Inferior parietal cortex (tissue), 1 donor: ENCODE measurements around the gene GAS1.

ENCODE experiments used
- DNase-seq: peaks from one replicate; pipeline ENCODE4 v3.0.0-alpha.2; 2016; ENCODE audit errors: extremely low spot score

Gene GAS1

DNA sequence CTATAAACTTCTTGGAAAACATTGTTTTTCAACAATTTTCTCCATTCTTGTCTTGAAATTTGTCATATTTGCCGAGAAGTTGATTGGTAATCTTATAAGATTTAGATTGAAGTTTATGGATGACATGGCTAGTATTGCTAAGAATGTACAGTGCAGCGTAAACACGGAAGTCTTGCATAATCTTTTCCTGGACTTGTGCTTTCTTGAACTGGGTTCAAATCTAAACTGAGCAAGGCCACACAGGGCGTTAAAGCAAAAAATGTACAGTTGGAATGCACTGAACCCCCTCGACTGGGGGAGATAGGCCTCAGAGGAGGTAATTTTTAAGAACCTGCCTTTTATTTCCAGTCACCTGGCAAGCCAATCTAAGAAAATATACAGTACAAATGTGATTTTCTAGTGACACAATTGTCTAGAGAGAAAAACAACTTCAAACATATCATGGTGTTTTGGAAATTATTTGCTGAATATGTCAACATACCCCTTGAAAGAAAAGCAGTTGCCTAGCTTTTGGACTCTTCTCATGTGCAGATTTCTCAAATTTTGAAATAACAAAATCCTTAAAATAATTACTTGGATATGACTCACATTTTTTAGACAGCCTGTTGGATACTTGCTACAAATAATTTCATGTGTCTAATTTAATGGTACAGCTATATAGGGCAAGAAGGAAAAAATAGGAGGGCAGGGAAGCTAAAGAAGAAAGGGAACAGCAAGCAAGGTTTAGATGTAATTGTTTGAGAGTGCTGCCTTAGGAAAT lies 18.5 kb upstream of the GAS1 start:
- no peak for DNase-seq

GRCh38 chr9:86962692-86963091 lies 15.4 kb upstream of the GAS1 start:
- no peak for DNase-seq

DNA sequence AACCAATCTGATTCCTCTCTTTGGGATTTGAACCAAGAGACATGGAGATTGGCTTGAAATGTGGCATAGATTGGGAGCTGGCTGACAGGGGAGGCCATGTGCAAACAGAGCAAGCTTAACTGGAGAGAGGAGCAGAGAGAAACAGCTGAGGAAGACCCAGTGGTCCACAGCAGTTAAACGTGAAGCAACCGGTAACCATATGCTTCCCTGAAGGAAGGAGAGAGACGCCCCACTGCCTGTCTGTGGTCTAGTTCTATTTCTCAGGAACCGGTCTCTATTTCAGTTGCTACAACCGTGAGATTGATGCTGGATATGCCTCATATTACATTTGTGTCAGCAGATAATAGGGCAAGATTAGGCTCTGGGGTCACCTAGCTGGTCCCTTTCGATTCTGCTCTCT lies 13.6 kb upstream of the GAS1 start:
- DNase-seq: no peak

GRCh38 chr9:86958203-86958602 lies 10.9 kb upstream of the GAS1 start:
- no peak for DNase-seq

DNA sequence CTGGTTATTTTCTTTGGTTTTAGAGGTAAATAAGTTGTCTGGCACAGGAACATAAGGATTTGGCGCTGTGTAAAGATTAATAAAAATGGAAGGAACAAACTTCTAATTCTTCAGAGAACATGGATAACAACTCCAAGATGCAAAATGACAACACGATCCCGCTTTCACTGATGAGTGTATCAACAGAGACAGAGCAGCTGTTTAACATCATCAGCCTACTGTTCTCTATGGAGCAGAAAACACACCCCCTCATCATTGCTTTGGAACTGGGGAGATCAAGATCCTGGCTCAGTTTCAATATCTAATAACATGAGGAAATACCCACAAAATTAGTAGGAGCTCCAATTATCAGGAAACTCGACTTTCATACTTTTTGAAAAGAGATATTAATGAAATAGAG lies 8.3 kb upstream of the GAS1 start:
- DNase-seq: no peak

GRCh38 chr9:86955042-86955441 lies 7.7 kb upstream of the GAS1 start:
- no peak for DNase-seq

DNA sequence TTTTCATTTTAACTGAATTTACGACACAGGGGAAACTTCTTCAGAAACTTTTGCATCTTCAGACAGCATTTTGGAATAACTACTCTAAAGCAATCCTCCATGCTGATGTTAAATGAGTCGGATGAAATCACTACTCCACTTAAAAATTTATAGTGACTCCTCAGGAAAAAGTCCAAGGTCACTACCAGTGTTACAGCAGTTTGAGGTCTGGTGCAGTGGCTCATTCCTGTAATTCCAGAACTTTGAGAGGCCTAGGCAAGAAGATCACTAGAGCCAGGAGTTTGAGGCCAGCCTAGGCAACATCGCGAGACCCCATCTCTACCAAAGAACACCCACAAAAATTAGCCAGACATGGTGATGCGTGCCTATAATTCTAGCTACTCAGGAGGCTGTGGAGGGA lies 5.9 kb upstream of the GAS1 start:
- DNase-seq: no peak

DNA sequence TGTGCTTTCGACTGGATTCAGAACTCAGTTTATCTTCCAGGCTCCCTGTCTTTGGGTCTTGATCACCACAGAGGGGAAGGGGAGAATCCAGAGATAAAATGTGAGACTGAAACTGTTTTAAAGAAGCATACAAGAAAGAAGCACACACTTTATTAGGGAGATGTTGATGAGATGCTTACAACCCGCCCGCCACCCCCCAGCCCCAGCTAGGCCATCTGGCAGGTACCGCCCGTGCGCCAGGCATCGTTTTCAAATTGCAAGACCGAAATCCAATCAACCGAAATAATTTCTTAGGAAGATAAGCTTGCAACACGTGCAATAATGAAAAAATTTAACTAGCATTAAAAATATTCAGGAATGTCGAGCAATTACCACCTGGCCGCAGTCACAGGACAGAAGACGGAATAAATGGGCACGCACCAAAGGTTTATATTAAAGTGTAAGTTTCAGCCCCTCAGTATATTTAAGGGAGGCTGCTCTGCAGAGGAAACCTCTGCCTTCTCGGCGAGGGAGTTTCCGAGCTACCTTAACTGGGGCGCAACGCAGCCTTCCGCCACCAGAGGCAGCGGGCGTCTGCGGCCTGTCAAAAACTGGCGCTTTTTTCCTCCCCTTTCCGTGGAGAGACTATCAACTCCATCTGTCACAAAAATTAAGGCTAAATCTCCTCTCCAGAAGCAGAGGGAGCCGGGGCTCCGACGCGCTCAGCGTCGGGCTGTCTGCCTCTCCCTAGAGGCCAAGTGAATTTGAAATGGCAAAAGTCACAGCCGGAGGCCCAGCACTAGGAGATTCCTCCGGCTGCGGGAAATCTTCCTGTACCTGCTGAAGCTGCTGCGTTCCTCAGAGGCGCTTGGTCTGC lies 996 bp upstream of the GAS1 start:
- DNase-seq: peak; percentile 86

- DNase-seq: peak; percentile 54
Observed at GRCh38 chr9:86946201-86947145, 833 bp downstream of the GAS1 start.

DNA sequence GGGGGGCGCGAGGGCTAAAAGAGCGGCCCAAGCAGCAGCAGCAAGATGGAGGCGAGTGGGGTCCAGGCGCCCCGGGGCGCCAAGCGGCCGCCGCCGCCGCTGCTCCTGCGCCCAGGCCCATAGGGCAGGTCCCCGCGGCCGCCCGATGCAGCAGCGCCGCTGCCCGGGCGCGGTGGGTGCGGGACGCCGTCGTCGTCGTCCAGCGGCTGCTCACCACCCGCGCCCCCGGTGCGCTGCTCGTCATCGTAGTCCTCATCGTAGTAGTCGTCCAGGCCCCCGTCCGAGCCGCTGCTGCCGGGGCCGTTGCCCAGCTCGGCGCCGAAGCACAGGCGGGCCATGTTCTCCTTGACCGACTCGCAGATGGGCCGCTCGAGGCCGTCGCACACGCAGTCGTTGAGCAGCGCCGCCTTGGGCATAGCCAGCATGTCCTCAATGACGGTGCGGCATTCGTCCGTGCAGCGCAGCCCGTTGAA lies 1.5 kb downstream of the GAS1 start:
- DNase-seq: peak; percentile 40

DNA sequence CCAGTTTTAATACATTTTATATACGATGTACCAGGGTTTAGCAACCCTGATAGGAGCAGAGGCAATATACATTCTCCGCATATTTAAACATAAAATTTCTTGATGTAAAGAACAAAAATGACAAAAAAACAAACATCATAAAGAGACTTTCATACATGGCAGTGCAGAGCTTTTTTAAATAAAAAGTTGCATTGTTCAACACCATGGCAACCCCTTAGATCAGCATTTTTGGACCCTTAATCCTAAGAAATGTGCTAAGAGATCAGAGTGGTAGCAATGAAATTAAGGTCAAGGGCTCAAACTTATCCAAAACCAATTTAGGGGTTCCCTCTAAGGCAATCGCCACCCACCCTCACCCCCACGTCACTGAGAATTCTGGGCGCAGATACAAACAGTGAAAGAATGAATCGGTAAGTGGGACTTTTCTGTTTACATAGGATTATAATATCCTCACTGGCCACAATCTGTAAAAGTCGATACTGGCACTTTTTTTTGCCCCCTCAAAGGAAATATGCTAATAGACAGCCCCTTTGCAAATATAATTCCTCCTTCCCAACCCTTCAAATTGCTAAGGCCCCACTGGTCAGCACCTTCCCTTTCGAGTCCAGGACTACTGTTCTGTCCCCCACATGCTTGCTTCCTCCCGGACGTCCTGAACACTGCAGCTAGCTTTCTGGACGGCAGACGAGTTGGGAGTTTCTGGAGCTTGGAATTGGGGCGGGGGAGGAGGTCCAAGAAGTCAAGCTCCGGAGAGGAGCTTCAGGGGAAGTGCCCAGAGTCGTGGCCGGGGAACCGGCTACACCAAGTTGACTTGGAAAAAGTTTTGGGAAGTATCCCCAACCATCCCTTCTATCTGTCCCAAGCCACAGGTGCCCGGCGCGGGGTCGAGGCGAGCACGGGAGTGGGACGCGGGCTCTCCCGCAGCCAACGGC lies 2.2 kb downstream of the GAS1 start:
- DNase-seq: no peak

GRCh38 chr9:86943201-86944113 lies 3.8 kb downstream of the GAS1 start:
- DNase-seq: no peak

GRCh38 chr9:86942281-86943200 lies 4.8 kb downstream of the GAS1 start:
- DNase-seq: no peak

- no peak for DNase-seq
Observed at GRCh38 chr9:86941197-86941596, 6.1 kb downstream of the GAS1 start.

GRCh38 chr9:86940774-86941173 lies 6.5 kb downstream of the GAS1 start:
- DNase-seq: no peak

- DNase-seq: no peak
Observed at GRCh38 chr9:86939891-86940290, 7.4 kb downstream of the GAS1 start.

DNA sequence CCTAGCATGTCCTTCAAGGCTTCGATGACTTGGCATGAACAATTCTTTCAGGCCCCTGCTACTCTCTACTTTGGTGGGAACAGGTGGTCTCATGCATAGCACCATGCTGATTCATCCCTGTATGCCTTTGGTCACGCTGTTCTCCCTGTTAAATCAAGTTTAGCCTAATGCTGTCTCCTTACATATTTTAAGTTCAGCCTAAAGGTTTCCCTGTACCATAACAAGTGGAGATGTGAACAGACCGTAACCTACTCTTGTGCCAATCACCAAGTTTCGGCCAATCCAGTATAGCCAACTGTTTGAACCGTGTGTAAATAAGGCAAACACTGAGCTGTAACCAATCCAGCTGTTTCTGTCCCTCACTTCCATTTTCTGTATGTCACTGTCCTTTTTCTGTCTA lies 8.0 kb downstream of the GAS1 start:
- no peak for DNase-seq

- DNase-seq: no peak
Observed at GRCh38 chr9:86938780-86939179, 8.5 kb downstream of the GAS1 start.

GRCh38 chr9:86926145-86926544 lies 21.2 kb downstream of the GAS1 start:
- DNase-seq: no peak
